Measurements from ENCODE around the gene PEA15.

The PEA15 gene

DNA sequence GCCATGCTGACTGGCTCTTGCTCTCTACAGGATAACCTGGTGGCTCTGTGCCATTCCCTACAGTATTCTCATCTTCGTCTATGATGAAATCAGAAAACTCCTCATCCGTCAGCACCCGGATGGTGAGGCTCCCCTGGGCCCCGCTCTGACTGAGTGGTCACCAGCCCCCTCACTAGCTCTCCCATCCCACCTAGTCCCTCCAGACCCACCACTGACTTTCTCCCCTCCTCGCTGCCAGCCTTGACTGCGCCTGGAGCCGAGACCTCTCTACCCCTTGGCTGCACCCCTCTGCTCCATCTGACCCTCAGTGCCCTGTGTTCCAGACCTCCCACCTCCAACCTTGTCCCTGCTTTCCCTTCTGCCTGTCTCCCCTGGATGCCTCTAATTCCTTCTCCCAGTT lies 18.9 kb upstream of the PEA15 start:
- DNase-seq, result no peak

DNA sequence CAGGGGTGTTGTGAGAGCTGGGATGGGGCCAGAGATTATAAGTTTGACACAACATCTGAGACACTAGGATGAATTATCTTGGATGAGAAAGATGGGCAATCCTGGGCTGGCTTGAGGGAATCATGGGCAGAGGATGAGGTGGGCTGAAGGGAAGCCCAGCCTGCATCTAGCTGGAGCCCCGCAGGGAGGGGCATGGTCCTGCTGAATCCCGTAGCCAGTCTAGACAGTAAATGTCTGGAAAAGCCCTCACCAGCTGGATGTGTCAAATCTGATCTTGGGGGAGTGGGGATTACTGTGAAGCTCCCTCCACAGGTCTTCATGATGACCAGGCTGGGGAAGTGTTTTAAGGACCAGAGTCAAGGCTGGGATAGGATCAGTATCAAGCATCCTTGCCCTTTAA lies 18.5 kb upstream of the PEA15 start:
- DNase-seq, result no peak

DNA sequence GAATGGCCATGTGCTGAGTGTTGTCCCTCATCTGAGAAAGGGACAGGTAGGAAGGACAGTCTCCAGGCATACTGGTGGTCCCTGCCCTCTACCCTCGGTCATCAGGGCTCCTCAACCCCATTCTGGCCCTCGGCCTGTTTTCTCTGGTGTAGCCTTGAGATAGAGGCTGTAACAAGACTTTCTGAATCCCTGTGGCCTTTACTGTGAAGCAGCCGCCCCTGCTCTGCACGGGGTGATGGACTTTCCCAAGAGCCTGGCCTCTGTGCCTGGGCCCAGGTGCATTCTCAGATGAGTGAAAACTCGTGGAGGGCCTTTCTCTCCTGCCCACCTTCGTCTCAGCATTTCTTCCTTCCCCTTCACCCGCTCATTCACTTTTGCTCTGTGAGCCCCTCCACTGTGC lies 17.8 kb upstream of the PEA15 start:
- no peak for DNase-seq

DNA sequence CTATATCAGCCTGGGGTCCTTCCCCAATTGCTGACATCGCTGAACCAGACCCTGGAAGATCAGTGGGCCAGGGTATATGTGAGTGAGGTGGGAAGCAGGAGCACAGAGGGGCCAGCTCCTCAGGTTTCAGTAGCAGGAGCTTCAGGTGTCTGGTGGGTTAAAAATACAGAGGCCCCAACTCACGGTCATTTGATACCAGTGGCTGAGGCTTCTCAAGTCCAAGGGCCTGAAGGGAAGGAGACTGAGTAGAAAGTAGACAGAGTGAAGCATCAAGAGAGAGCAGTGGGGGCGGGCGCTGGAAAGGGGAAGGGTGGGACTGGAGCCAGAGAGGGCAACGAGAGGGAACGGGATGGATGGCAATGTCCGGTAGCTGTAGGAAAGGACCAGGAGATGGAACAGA lies 16.8 kb upstream of the PEA15 start:
- no peak for DNase-seq

DNA sequence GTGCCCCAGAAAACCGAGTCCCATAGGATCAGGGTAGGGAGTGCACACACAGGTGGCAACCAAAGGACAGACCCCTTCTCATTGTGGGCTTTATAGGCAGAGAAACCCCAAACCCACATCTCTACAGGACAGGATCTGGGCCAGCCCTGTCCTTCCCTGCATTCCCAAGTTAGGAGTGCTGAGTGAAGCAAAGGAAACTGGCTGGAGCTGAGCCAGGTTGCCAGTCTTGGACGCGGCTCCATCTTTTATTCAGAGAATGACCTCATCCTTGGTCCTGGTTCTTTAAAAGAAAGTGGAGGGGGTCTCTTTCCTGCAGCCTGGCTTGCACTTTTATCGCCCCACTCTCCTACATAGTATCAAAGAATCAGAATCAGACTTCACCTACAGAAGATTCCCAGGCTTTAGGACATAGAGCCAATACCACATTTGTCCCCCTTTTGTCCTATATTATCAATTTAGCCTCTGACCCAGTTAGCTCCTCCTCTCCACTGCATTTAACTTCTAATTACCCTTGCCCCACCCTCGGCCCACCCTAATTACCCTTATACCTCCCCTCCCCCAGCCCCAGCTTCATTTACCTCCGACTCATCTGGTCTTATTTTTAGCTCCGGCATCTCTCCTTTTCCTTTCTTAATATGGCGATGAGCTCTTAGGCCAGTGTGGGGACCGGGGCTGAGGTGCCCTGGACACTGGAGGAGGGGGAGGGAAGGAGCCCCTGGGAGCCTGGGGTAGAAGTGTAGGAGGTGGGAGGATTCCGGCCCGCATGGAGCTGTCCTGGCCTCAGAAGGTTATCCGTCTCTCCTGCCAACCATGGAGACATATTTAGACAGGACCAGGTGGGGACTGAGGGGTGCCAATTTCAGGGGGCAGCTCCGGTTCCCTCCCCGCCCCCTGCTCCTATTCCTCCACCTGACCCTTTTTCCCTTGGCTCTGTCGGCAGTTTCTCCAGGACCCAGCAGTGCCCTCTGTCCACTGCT lies 15.2 kb upstream of the PEA15 start, which contains the start of gene CASQ1:
Gene CASQ1, plus strand, starts transcription at position 927 of the 977 bp plus-strand sequence. CDS start 177 bp downstream, outside the sequence.
- no peak for DNase-seq

DNA sequence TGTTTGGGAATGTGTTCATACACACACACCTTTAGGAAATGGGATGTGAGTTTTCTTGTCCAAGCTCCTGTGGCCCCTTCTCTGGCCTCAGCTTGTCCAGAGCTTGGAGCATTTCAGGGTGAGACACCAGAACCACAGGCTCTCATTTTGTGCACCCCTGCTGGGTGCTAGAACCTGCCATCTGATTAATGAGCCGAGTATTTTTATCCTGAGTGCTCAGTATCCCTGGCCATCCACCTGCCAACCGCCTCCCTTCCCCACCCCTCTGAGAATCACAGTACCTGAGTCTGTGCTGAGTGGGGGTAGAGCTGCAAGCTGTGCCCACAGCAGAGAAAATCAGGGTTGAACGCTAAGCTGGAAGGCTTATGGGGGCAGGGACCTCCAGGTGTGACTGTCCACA lies 13.4 kb upstream of the PEA15 start:
- DNase-seq, result no peak

DNA sequence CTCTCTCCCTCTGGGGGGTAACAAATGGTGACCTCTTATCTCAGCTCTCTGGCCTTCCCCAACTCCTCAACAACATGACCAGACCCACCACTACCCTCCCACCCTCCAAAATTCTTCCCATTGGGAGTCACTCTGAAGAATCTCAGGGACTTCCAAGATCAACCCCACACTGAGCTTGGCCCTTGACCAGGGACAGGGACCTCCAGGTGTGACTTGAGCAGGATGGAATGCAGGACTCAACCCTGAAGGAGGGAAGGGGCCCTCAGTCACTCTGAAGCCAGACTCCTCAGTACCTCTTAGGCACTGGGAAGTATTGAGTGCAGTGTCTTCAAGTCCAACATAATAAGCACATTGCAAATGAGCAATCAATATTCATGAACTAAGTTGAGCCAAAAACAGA lies 12.9 kb upstream of the PEA15 start:
- peak; percentile 71 for DNase-seq

DNA sequence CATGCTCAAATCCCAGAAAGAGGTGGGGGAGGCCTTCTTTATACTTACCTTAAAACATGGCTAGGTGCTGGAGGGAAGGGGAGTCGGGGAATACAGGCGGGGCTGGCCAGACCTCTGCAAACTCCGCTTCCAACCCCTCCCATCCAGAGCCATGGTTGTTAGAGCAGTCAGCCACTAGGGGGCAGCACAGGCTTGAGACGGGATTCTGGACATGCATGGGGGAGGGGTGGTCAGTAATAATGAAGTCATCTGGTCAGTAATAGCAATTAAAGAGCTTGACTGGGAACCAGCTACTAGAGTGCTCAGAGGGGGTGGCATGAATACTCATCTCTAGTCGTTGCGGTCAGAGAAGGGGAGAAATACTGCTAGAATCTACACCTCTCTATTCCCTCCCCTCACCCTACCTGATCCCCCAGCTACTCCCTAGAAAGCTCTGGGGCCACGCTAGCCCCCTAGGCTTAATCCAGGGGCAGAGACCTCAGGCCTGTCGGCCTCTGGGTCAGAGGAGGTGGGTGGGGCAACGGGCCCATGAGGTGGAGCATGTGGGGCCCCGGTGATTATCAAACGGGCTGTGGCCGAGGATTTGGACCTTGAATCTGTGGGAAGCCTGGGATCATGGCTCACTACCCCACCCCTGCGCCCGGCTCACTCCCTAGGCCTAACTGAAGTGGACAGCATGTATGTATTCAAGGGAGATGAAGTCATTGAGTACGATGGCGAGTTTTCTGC lies 11.9 kb upstream of the PEA15 start:
- peak; percentile 93 for DNase-seq

DNA sequence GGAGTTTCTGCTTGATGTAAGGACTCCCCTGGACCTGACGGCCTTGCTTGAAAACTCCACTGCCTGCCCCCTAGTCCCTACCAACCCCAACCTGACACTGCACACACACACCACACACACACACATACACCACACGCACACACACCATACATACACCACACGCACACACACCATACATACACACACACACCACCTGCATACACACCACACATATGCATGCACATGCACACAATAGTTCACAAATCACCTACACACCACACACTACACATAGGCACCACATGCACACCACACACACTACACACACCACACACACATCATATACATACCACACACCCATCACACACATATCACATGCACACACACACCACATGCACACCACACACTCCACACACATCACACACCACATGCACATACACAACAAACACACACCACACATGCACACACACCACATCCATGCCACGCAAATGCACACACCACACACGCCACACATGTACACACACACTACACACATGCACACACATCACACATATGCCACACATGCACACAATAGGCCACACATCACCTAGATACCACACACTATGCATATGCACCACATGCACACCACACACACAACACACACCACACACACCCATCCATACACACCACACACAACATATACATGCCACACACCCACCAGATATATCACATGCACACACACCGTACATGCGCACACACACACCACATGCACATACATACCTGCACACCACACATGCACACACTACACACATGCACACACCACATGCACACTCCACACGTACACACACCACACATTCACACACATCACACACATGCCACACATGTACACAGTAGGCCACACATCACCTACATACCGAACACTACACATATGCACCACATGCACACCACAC lies 11.1 kb upstream of the PEA15 start:
- DNase-seq, result no peak

DNA sequence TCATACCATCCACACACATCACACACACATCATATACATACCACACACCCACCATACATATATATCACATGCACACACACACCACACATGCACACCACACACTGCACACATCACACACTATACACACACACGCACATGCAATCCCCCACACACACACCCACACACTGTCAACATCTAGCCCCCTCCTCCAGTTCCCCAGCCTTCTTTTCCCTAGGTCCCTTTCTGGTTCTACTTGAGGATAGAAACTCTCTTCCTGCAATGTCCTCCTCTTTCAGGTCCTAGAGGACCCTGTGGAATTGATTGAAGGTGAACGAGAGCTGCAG lies 10.5 kb upstream of the PEA15 start:
- DNase-seq, result no peak

DNA sequence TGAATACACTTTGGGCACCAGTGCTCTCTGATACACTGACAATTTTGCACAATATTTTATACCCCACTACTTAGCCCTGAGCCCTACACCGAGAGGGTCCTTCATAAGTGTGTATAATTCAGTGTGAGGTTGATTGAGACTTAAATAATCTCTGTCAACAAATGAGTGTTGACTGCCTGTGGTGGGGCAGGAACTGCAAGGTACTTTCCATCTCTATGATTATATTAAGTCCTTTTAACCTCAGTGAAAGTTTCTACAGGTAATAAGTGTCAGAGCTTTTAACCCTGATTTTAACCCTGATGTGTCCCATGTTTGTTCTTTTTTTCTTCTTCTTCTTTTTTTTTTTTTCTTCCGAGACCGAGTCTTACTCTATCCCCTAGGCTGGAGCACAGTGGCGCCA lies 9.0 kb upstream of the PEA15 start:
- DNase-seq, result no peak

DNA sequence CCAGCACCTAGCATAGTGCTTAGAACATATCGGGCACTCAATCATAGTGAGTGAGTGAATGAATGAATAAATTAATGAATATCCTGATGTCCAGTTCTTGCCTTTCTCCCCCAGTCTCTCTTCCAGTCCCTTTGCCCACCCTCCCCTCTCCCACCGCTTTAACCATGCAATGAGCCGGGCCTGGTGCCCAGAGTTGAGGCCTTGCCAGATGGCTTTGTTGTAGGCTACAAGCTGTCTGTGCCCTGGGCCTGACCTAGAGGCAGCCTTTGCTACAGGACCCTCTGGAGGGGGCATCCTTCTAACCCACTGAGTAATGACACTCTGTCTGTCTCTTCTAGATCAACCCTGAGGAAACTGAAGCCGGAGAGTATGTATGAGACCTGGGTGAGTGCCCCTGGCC lies 8.0 kb upstream of the PEA15 start:
- DNase-seq, result no peak

DNA sequence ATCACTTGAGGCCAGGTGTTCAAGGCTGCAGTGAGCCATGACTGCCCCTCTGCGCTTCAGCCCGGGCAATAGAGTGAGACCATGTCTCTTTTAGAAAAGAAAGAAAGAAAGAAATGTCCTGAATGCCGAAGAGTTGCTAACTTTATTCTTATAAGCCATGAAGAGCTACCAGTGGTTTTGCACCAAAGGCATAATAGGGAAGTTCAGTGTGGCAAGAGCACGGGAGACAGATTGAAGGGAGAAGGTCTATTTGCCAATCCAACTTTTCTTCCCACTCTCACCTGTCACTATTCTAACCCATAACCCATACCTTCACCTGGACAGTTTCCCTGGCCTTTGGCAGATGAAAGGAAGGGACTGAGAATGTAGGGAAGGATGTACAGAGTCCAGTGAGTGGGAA lies 4.4 kb upstream of the PEA15 start:
- DNase-seq, result no peak

DNA sequence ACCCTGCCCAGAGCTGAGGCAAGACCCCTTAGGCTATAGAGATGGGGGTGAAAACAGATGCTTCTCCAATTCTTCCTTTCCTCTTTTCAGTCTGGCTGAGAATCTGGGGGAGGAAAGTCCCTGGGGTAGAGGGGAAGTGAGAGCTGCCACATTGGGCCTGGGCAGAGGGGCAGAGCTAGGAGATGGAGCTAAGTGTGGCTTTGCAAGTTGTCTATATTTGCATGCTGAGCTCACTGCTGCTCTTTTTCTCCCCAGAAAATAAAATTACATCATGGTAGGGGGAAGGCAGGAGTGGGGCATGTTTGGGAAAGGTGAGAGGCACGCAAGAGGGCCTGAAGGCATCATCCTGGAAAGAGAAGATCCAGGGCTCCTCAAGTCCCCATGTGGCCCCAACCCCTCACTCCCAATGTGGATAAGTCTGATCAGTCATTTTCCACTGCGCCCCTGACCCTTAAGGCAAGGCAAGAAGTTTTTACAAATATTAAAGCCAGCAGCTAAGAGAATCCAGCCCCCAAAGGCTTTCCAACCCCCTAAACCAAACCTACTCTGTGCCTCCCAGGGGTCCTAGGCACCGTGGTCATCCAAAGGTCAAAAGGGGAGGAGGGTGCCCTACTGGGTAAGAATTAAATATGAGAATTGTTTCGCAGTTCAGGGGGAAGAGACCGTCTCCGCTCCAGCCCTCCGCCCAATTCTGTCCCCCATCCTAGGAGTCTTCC lies 500 bp upstream of the PEA15 start:
- DNase-seq, result no peak

DNA sequence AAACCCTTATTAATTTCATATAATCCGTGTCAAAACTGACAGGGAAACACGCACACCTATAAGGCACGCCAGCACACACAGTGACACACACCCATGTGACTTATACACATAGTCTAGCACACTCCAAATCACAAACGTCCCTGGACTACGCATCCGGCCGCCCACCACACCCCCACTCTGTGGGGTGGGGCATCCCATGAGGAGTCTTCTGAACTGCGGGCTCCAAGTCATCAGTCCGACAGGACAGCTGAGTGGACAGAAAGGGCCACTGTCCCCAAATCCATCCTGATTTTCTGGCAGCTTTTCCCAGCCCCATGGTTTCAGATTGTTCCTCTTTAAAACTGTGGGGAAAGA lies 829 bp downstream of the PEA15 start:
- DNase-seq, result peak; percentile 84

DNA sequence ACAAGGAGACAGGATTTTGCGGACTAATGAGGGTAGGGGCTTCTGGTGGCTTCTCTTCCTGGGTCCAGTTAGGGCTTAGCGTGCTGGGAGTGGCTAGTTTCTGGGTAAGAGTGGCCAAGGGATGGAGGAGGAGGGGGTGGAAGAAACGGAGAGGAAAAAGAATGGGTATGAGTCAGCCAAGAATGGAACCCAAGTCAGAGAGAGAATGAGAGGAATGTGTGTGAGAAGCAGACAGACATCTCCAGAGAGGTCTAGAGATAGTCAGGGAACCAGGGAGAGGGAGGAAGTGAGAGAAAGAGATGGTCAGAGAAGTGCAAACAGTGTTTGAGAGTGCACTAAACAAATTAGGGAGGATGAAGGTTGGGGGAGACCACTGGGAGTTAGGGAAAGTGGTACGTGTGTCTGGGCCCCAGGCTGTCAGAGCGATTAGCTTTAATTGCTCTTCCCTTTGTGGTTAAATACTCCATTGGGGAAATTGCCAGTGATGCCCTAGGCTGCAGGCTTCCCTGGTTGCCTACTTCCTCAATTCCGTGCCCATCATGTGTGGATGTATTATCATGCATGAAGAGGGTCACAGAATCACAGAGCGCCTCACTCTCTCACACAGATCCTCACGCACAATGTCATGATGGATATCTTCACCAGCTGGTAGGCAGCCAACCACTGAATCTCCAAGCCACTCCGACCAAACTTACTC lies 1.4 kb downstream of the PEA15 start:
- DNase-seq, result peak; percentile 94

DNA sequence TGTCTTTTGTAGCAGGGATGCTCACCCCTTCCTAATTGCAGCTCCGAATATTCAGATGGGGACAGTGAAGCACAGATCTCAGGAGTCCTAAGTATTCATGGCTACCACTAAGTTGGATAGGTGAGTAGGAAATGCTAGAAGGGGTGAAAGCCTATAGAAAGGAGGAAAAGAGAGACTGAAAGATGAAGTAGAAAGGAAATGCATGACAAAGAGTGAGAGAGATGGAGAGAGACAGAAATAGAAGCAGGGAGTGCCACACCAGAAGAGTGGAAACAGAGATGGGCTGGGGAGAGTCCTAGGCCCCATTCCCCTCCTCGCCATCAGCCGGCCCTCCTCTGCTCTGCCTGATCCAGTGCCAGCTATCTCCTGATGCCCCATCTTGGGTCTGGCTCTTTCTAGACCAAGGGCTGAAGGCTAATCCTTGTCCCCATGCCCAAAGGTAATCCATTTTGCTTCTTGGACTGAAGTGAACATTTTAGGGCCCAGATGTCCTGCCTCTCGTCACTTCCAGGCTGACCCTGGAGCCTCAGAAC lies 2.0 kb downstream of the PEA15 start:
- no peak for DNase-seq

DNA sequence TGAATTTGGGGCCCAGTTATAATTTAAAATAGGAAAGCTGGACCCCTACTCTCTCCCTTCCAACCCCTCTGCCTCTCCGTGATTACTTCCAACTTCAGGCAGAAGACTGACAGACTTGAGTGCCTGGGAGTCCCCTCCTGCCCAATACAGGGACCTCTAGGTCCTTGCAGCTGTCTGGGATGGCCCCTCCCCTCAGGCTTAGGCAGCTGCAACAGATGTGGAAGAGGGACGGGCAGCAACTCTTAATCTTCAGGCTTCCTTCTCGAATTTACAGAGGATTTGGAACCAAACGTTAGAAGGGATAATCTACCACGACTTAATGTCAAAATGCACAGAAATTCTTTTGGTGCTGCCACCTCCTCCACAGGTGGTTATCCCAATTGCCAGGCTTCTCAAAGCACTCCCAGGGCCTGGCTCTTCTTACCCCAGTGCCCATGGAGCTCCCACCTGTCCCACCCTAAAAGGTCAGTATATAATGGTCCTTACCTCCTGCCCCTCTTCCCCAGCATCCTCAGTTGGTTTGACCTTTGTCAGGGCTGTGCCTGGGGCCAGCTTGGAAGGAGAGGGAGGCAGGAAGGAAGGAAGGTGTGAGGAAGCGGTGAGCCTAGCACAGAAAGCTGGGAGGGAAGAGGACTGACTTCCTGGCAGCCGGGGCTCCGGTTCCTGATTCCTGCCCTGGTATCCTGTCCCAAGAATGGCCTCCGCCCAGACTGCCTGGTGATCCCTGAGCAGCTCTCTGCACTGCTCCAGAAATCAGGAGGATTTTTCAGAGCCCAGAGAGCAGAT lies 2.8 kb downstream of the PEA15 start:
- no peak for DNase-seq

DNA sequence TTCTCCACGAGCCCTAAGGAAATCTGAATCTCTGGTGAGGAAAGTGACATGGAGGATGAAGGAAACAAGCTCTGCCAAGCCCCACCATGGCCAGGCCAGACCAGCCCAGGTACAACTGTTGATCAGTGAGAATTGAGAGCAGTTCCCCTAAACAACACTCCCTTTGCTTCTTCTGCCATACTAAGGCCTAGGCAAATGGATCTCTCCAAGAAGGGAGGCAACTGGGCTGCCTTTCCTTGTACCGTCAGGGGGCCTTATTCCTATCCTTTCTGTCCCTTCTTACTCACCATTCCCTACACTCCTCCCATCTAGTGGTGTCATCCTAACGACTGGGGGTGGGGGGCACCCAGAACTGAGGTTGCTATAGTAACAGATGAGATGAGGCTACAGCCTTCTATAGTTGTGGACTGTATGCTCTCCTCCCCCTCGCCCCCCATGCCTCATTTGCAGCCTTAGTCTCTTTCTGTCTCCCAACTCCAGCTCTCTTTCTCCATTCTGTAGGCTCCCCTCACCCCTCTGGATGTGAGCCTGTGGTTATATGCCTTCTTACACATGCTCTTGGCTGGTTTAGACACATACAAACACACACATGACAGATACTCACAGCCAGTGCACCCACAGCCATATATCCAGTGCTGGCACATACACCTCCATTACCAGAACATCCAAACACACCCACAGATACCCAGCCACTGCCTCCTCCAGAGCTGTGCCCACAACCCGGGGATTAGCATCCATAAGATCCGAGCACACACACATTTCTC lies 3.6 kb downstream of the PEA15 start:
- DNase-seq, result peak; percentile 34
